GM18907 (cell line): ENCODE data around the gene DNAJC6.

Source experiments
- ATAC-seq: cut with Tn5 transposase; IDR thresholded peaks from one replicate; pipeline ENCODE4 v1.9.1; 2021; ENCODE audit warnings: mild to moderate bottlenecking, moderate library complexity; ENCODE audit not compliant: unreplicated experiment

DNAJC6 gene

DNA sequence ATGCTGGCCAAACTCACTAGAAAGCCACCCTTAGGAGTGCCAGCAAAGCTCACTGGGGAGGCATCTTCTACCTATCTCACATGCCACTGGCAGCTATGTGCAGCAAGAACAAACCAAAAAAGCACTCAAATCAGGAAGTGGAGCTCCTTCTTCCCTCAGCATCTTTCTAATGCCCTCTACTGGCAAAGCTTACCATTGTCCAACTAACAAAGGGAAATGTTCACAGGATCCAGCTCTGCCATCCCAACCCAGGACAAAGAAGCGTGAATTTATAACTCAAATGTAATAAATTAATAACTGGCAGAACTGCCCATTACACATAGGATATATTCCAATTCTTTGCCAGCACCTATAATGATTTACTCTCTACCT is 150.0 kb downstream of the DNAJC6 start:
- ATAC-seq: peak; percentile 74
